GM15510 (cell line): ENCODE results near the gene ZFAND5.

Source experiments
- POLR2A ChIP-seq: IDR thresholded peaks from 3 replicates; pipeline ENCODE4 v1.6.1; 2011; ENCODE audit warnings: borderline replicate concordance; ENCODE audit not compliant: insufficient read length; ENCODE audit errors: extremely low read depth

The ZFAND5 gene

GRCh38 chr9:72383978-72384709 lies 19.1 kb upstream of the ZFAND5 start:
- no peak for TF ChIP-seq POLR2A

DNA sequence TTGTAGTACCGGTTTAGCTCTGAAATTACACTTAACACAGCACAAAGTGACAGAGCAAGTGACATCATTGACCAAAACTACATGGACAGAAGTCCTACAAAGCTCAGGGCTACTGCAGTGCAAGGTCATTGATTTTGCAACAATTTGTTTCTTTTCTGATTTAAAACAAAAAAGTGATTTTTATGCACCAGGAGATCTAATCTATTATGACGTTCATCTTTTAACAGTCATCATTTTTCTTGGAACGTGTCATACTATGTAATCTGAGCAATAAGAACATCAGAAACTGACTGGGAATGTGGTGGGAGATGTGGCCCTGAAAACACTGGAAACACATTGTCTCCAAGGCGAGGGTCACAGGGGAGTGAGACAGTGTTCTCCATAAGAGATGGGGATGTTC lies 17.4 kb upstream of the ZFAND5 start:
- no peak for TF ChIP-seq POLR2A

DNA sequence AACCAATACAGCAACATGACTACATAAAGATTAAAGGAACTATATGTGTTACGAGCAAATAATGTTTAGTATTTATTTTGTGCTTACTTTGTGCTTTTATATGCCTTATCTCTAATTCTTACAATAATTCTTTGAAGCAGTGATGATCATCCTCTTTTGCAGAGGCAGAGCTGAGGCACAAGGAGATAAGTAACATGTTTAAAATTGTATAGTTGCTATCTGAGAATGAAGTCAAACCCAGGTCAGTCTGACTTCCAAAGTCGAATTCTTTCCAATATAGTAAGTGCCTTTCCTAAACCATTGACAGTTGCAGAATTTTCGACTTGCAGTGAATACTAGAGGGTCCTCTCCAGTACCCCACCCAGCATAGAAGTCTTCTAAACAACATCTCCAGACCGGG lies 12.0 kb upstream of the ZFAND5 start:
- no peak for TF ChIP-seq POLR2A

GRCh38 chr9:72371151-72371550 lies 6.1 kb upstream of the ZFAND5 start:
- TF ChIP-seq POLR2A = no peak

DNA sequence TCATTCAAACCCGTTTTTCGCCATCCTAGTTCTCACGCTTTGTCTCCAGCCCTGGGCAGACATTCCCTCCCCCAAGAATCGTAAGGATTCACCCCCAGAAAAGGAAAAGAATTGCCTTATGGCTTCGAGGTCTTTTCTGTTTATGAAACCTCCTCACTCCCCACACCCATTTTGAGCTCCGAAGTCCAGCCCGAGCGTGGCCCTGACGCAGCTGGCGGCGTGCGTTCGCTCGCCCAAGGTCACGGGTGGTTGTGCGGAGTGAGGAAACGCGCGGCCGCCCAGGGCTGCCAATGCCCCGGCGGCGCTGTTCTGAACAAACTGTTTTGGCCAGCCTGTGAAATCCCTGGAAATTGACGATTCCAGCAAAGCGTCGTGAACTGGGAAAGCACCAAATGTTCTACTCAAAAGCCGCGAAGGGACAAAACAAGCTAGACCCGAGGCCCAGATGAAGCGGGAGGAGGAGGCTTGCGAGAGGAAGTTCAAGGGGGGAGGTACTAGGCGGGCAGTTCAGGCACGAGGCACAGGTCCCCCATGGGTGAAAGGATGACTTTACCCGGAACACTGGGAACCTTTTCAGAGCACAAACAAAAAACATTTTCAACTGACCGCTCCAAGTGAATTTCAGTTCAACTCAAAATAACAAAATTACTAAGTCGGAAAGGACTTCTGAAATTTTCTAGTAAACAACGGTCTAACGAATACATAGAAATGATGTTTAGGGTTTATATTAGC lies 683 bp upstream of the ZFAND5 start:
- TF ChIP-seq POLR2A = no peak

- peak; percentile 55 for TF ChIP-seq POLR2A
Observed at GRCh38 chr9:72363908-72364678, 915 bp downstream of the ZFAND5 start.

DNA sequence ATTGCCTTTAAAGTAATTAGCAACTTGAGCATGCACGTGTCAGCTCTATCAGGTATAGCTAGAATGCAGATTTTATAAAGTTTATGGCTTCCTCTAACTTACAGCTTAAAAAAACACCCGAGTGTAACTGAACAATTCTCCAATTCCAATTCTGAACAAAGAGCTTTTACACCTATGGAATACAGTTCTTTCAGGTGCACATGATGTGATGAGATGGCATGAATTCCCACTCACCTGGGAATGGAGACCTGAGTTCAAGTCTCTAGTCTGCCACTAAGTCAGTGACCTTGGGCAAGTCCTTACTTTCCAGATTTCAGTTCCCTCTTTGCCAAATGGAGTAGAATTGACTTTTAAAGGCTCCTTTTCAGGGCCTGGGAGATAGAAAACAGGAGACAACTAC lies 1.8 kb downstream of the ZFAND5 start:
- TF ChIP-seq POLR2A = no peak

DNA sequence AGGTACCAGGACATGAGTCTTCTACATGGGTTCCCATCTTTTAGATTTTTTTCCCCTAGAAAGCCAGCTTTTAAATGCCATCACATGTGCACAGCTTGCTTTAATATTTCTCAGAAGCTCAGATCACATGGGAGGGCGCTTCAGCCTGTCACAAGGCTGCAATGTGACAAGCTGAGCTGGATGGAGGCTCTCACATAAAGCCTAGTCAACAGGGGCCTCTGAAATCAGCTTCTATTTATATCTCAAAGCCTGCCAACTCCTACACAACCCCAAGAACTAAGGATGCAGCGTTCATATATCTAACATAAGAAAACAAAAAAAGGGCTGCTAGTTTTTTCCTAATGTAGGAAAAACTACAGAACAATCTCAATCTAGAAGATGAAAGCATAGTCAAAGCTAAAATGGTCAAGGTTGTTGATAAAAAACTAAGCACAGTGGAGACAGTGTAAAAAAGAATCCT lies 2.3 kb downstream of the ZFAND5 start:
- no peak for TF ChIP-seq POLR2A

DNA sequence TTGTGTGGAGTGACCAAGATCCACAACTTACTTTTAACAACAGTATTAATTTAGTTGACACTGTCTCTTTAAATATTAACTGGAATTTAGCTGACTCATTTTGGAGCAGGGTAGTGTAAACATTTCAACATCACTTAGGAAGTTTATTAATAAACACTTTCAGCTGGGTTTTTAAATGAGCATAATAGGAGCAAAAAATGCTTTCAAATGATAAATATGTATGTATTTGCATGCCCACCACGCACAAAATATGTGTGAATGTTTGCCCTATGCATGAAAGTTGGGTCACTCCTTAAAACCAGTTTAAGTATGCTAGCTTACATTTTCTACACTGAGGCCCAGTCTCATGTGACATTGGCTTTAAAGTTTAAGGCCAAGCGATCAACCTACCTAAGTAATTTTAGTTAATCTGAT lies 2.9 kb downstream of the ZFAND5 start:
- no peak for TF ChIP-seq POLR2A

GRCh38 chr9:72361217-72361616 lies 3.8 kb downstream of the ZFAND5 start:
- TF ChIP-seq POLR2A = no peak

DNA sequence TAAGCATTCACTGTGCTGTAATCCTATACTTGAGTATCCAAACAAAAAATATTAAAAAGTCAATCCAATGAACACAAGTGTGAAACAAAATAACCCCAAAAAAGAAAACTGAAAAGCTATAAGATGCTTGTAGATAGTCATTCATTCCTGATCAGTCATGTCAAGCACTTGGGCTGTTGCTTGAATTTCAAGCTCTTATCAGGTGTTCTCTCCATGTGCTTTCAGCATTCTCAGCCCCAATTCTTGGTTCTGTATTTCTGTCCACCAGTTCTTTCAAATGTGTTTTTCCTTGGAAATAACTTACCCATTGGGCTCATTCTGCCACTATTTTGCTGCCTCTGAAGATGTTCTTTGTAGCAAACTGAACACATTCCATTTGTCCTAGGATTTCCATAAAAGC lies 4.7 kb downstream of the ZFAND5 start:
- no peak for TF ChIP-seq POLR2A

DNA sequence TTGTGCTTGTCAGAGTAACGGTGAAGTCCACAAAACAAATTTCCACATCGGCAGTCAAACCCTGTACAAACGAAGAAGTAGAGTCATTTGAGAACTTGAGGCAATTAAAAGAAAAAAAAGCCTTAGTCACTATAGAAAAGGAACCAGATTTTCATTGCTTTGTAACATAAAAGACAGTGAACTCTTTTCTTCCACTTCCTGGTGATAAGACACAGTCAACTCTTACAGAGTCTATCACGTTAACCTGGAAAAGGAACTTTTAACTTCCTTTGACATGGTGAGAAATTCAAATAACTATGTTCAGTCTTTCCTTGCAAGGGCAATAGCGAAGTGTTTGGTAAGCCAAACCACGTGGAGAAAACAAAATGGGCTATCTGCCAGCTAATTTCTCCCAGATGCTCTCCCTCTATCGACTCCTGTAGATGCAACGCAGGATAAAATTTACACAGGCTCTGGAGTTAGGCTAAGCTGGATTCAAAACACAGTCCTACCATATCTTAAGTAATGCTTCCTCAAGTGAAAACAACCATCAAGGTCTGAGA lies 8.9 kb downstream of the ZFAND5 start:
- TF ChIP-seq POLR2A = no peak

GRCh38 chr9:72355153-72355552 lies 9.9 kb downstream of the ZFAND5 start:
- no peak for TF ChIP-seq POLR2A

DNA sequence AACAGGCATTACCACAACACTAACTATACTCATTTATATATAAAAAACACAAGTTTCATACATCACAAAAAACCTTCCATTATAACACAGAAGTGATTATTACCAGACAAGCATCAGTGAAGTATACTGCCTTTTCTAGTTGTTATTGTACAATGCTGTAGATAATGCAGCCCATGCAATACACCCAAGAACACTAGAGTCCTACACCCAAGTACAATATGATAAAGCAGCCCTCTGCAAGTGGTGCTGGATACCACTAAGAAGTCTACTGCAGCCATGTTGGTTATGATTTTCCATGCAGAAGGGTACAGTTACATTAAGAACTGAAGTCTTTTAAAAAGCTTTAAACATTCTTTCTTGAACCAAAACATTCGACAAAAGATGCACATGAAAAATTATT lies 10.3 kb downstream of the ZFAND5 start:
- TF ChIP-seq POLR2A = no peak
